GM18502 (cell line): ENCODE data around the gene GMDS.
"Not testable (repeated sequence)": the region's sequence is repeated elsewhere in the genome, so short reads cannot be mapped to it uniquely, and the experiment has no call there.

Source experiments
- ATAC-seq: cut with Tn5 transposase; IDR thresholded peaks from one replicate; pipeline ENCODE4 v1.9.1; 2021; ENCODE audit warnings: mild to moderate bottlenecking; ENCODE audit not compliant: unreplicated experiment, poor library complexity

Gene GMDS

GRCh38 chr6:1709234-1709641 lies 536.2 kb downstream of the GMDS start:
- no peak for ATAC-seq

GRCh38 chr6:1708820-1709219 lies 536.6 kb downstream of the GMDS start:
- no peak for ATAC-seq

GRCh38 chr6:1708122-1708521 lies 537.3 kb downstream of the GMDS start:
- no peak for ATAC-seq

GRCh38 chr6:1705630-1706029 lies 539.8 kb downstream of the GMDS start:
- ATAC-seq = no peak

GRCh38 chr6:1705183-1705582 lies 540.2 kb downstream of the GMDS start:
- no peak for ATAC-seq

GRCh38 chr6:1704711-1705110 lies 540.7 kb downstream of the GMDS start:
- no peak for ATAC-seq

- ATAC-seq = no peak
Observed at GRCh38 chr6:1703923-1704322, 541.5 kb downstream of the GMDS start.

- ATAC-seq = no peak
Observed at GRCh38 chr6:1703091-1703855, 542.1 kb downstream of the GMDS start.

- ATAC-seq = no peak
Observed at GRCh38 chr6:1702580-1703051, 542.8 kb downstream of the GMDS start.

GRCh38 chr6:1701668-1702353 lies 543.6 kb downstream of the GMDS start:
- ATAC-seq = no peak

- ATAC-seq = no peak
Observed at GRCh38 chr6:1700278-1700967, 545.0 kb downstream of the GMDS start.

GRCh38 chr6:1698527-1698926 lies 546.9 kb downstream of the GMDS start:
- no peak for ATAC-seq

GRCh38 chr6:1697688-1698351 lies 547.6 kb downstream of the GMDS start:
- ATAC-seq = no peak

GRCh38 chr6:1696463-1696850 lies 548.9 kb downstream of the GMDS start:
- ATAC-seq = no peak

GRCh38 chr6:1695546-1696462 lies 549.6 kb downstream of the GMDS start:
- ATAC-seq = no peak

GRCh38 chr6:1691828-1692227 lies 553.6 kb downstream of the GMDS start:
- not testable (repeated sequence) for ATAC-seq

GRCh38 chr6:1690656-1691055 lies 554.7 kb downstream of the GMDS start:
- not testable (repeated sequence) for ATAC-seq

GRCh38 chr6:1689141-1689540 lies 556.3 kb downstream of the GMDS start:
- no peak for ATAC-seq

- ATAC-seq = no peak
Observed at GRCh38 chr6:1688396-1688795, 557.0 kb downstream of the GMDS start.

- ATAC-seq = no peak
Observed at GRCh38 chr6:1687402-1687801, 558.0 kb downstream of the GMDS start.
